22Rv1 (cell line): ENCODE measurements around the gene AGRP.

Source experiments
- CTCF ChIP-seq: fragments of 450-650 bp; IDR thresholded peaks from 2 replicates; pipeline ENCODE4 v1.5.1; 2017; ENCODE audit warnings: mild to moderate bottlenecking
- ZFX ChIP-seq: fragments of 450-650 bp; IDR thresholded peaks from 2 replicates; pipeline ENCODE4 v1.6.1; 2017; ENCODE audit warnings: antibody characterized with exemption, borderline replicate concordance

DNA sequence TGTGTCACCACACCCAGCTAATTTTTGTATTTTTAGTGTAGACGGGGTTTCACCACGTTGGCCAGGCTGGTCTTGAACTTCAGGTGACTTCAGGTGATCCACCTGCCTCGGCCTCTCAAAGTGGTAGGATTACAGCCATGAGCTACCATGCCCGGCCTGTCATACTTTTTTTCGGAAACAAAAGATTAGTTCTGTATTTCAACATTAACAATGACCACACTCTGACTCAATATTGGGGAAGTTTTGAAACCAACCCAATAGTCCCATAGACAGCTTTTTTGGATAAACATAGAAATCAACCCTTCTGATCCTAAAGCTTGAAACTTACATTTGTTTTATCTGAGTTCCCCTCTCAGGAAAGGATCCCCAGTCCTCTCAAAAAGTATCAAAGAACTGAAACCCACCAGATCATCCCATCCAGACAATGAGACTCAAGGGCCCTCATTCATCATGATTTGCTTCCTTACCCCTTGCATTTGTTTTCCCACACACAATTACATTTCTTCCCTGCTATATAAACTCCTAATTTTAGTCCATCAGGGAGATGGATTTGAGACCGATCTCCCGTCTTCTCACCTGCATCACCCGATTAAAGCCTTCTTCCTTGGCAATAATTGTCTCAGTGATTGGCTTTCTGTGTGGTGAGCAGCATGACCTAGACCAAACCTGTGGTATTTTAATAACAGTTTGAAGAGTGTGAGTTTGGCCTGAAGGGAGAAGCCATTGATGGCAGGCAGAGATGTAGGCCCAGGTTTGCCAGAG is 7.2 kb upstream of the AGRP start:
- TF ChIP-seq CTCF (no peak), ZFX (no peak)
